ENCODE results near the gene CTSG.
"Not testable (repeated sequence)": the region's sequence is repeated elsewhere in the genome, so short reads cannot be mapped to it uniquely, and the experiment has no call there.

CTSG gene

DNA sequence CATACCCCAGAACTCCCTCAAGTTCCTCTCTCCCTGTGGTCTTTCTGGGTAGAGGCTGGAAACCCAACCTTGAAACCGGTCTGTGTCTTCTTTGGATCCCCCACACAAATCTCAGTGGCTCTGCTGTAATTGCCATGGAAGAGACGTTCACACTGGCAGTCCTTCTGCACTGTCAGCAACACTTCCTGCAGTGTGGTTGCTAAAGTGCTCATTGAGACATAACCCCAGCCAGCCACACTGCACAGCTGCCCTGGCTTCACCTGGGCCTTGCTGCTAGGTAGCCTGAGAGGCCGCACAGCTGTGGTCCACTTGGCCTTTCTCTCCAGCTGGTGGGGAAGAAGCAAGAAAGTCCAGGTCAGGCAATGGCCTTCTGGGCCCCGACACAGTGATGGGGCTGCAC, 31.0 kb upstream of the CTSG start:
- no peaks in the 10 kb centered on the region for H3K27me3 ChIP-seq (replicated peaks in 2 of 5; ENCODE audit: control insufficient read depth in 4 of 5, insufficient read depth in 5 of 5, low read length in 4 of 5)
- H3K4me1 ChIP-seq (ENCODE audit: control extremely low read depth in 1 of 4, control insufficient read depth in 4 of 4, insufficient read depth in 4 of 4, low read length in 3 of 4): peaks cover 3 to 23% (median 6%) of the 10 kb centered on the region in 4 experiments
- no peaks in the 10 kb centered on the region for H3K36me3 ChIP-seq (ENCODE audit: control insufficient read depth in 4 of 4, insufficient read depth in 4 of 4, low read length in 3 of 4)
- DNase-seq: no peak
- no peak overlapping the region for H3K27ac ChIP-seq (ENCODE audit: insufficient read depth in 1 of 2, low read depth in 1 of 2, low read length in 2 of 2, poor library complexity in 1 of 2, severe bottlenecking in 2 of 2)
- WGBS (ENCODE audit: insufficient coverage): 68% methylated on average over 4 of the region's 4 CpGs
- CTCF ChIA-PET: interaction anchor here (1.6 to 2.8 kb wide), 2 partner anchors 67 to 72 kb away, joined by 8 to 10 read pairs; no protein-coding TSS in a partner anchor
- H3K4me3 ChIP-seq (ENCODE audit: control insufficient read depth in 1 of 7, extremely low read depth in 1 of 7, insufficient read depth in 4 of 7, low read depth in 2 of 7, low read length in 6 of 7): no peak overlapping the region
- POLR2A ChIA-PET: no interaction called here
- no peaks in the 10 kb centered on the region for H3K9me3 ChIP-seq (ENCODE audit: control extremely low read depth in 1 of 5, control insufficient read depth in 4 of 5, insufficient read depth in 2 of 5, low read depth in 1 of 5, low read length in 4 of 5)

DNA sequence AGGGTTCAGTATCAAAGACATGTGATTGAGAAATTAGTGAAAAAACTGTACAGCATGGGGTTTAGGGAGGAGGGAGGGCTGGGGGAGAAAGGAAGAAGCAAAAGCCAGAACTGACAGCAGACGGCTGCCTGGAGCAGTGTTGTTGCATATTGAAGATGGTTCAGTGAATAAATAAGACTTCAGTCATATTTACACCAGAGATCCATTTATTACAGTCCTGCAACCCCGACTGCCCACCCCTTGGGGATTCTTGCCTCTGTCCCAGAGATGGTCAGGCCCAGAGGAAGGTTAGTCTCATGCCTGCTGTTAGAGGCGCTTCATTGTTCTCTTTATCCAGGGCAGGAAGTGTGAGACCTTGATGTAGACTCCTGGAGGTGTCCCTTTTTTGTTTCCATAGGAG, 30.2 kb upstream of the CTSG start:
- no peak overlapping the region for H3K27ac ChIP-seq (ENCODE audit: insufficient read depth in 1 of 2, low read depth in 1 of 2, low read length in 2 of 2, poor library complexity in 1 of 2, severe bottlenecking in 2 of 2)
- no peaks in the 10 kb centered on the region for H3K36me3 ChIP-seq (ENCODE audit: control insufficient read depth in 4 of 4, insufficient read depth in 4 of 4, low read length in 3 of 4)
- WGBS (ENCODE audit: insufficient coverage): 100% methylated on average over 2 of the region's 3 CpGs
- H3K4me3 ChIP-seq (ENCODE audit: control insufficient read depth in 1 of 7, extremely low read depth in 1 of 7, insufficient read depth in 4 of 7, low read depth in 2 of 7, low read length in 6 of 7): no peak overlapping the region
- no peak for DNase-seq
- H3K4me1 ChIP-seq (ENCODE audit: control extremely low read depth in 1 of 4, control insufficient read depth in 4 of 4, insufficient read depth in 4 of 4, low read length in 3 of 4): peaks cover 3 to 23% (median 6%) of the 10 kb centered on the region in 4 experiments
- POLR2A ChIA-PET: no interaction called here
- no peaks in the 10 kb centered on the region for H3K9me3 ChIP-seq (ENCODE audit: control extremely low read depth in 1 of 5, control insufficient read depth in 4 of 5, insufficient read depth in 2 of 5, low read depth in 1 of 5, low read length in 4 of 5)
- H3K27me3 ChIP-seq (replicated peaks in 2 of 5; ENCODE audit: control insufficient read depth in 4 of 5, insufficient read depth in 5 of 5, low read length in 4 of 5): no peaks in the 10 kb centered on the region
- CTCF ChIA-PET: interaction anchor here (0.7 to 1.7 kb wide), 9 partner anchors 10 to 123 kb away, joined by 3 to 8 read pairs (median 4); no protein-coding TSS in a partner anchor

DNA sequence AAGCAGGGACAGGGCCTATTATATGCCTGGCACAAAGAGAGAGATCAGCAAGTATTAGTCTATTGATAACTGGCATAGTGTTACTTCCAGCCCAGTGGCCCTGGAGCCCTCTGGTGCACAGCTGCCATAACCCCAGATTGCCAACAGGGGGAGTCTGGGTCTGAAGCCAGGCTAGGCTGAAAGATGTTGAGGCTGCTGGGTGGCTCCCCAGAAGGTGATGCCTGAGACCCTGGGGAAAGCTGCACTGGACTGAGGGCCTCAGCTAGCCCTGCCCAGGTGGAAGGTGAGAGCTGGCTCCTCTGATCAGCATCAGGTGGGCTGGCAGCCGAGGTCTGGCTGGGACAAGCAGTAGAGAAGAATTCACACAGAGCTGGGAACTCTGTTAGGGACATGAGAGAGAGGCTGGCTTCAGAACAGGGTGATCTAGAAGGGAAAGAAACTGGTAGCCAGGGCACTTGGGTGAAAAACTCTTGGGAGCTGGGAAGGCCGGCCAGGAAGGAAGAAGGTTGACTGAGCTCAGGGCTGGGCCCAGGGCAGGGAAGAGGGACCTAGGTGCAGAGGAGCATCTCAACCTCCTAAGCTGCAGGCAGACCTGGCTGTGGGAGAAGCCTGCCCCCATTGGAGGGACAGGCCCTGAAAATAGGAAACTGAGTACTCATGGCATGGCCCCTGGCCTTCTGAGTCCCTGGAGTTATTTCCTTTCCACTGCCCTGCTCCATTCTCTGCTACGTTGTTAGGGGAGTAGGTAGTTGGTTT, 29.6 kb upstream of the CTSG start:
- peak; percentile 36 to 62 (median 52) for DNase-seq
- Histone ChIP-seq H3K4me1 (ENCODE audit: control extremely low read depth in 1 of 4, control insufficient read depth in 4 of 4, insufficient read depth in 4 of 4, low read length in 3 of 4) (peaks cover 3 to 23% (median 6%) of the 10 kb centered on the region in 4 experiments), H3K9me3 (ENCODE audit: control extremely low read depth in 1 of 5, control insufficient read depth in 4 of 5, insufficient read depth in 2 of 5, low read depth in 1 of 5, low read length in 4 of 5) (no peaks in the 10 kb centered on the region), H3K27me3 (replicated peaks in 2 of 5; ENCODE audit: control insufficient read depth in 4 of 5, insufficient read depth in 5 of 5, low read length in 4 of 5) (no peaks in the 10 kb centered on the region), H3K4me3 (ENCODE audit: control insufficient read depth in 1 of 7, extremely low read depth in 1 of 7, insufficient read depth in 4 of 7, low read depth in 2 of 7, low read length in 6 of 7) (no peak overlapping the region), H3K36me3 (ENCODE audit: control insufficient read depth in 4 of 4, insufficient read depth in 4 of 4, low read length in 3 of 4) (no peaks in the 10 kb centered on the region), H3K27ac (ENCODE audit: insufficient read depth in 1 of 2, low read depth in 1 of 2, low read length in 2 of 2, poor library complexity in 1 of 2, severe bottlenecking in 2 of 2) (no peak overlapping the region)
- WGBS (ENCODE audit: insufficient coverage): 97% methylated on average over 3 of the region's 3 CpGs
- ChIA-PET CTCF (interaction anchor here (0.7 to 1.7 kb wide), 13 partner anchors 9 to 122 kb away, joined by 3 to 8 read pairs (median 4); no protein-coding TSS in a partner anchor), POLR2A (no interaction called here)

DNA sequence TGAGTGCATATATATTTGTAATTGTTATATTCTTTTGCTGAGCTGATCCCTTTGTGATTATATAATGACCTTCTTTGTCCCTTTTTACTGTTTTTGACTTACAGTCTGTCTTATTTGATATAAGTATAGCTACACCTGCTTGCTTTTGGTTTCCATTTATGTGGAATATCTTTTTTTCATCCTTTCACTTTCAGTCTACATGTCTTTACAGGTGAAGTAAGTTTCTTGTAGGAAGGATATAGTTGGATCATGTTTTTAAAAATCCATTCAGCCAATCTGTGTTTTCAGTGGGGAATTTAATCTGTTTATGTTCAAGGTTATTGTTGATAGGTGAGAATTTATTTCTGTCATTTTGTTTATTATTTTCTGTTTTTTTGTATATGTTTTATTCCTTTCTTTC, 21.4 kb upstream of the CTSG start:
- Histone ChIP-seq H3K27ac (ENCODE audit: insufficient read depth in 1 of 2, low read depth in 1 of 2, low read length in 2 of 2, poor library complexity in 1 of 2, severe bottlenecking in 2 of 2) (no peak overlapping the region), H3K9me3 (ENCODE audit: control extremely low read depth in 1 of 5, control insufficient read depth in 4 of 5, insufficient read depth in 2 of 5, low read depth in 1 of 5, low read length in 4 of 5) (peaks cover 0 to 8% (median 3%) of the 10 kb centered on the region in 5 experiments), H3K4me1 (ENCODE audit: control extremely low read depth in 1 of 4, control insufficient read depth in 4 of 4, insufficient read depth in 4 of 4, low read length in 3 of 4) (no peaks in the 10 kb centered on the region), H3K36me3 (ENCODE audit: control insufficient read depth in 4 of 4, insufficient read depth in 4 of 4, low read length in 3 of 4) (no peaks in the 10 kb centered on the region), H3K27me3 (replicated peaks in 2 of 5; ENCODE audit: control insufficient read depth in 4 of 5, insufficient read depth in 5 of 5, low read length in 4 of 5) (no peaks in the 10 kb centered on the region), H3K4me3 (ENCODE audit: control insufficient read depth in 1 of 7, extremely low read depth in 1 of 7, insufficient read depth in 4 of 7, low read depth in 2 of 7, low read length in 6 of 7) (no peak overlapping the region)
- DNase-seq: no peak
- CTCF ChIA-PET: no interaction called here
- POLR2A ChIA-PET: no interaction called here

DNA sequence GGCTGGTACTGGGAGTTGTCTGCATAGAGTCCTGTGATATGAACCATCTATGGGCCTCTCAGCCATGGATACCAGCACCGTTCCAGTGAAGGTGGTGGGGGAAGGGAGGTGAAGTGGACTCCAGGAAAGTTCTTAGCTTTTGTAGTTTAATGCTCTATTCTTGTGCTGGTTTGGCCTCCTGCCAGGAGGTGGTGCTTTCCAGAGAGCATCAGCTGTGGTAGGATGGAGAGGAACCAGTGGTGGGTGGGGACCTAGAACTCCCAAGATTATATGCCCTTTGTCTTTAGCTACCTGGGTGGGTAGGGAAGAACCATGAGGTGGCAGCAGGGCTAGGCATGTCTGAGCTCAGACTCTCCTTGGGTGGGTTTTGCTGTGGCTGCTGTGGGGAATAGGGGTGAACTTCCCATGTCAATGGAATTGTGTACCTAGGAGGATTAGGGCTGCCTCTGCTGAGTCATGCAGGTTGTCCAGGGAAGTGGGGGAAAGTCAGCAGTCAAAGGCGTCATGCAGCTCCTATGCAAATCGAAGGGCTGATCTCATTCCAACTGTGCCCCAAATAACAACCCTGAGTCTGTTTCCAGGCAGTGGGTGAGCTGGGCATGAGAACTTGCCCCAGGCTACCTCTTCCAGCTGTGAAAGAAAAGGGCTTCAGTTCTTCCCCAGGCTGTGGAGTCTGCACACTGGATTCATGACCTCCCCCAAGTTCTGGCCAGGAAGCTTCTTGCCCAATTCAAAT, 19.2 kb upstream of the CTSG start:
- 87% methylated on average over 3 of the region's 3 CpGs for WGBS (ENCODE audit: insufficient coverage)
- no peak overlapping the region for H3K4me3 ChIP-seq (ENCODE audit: control insufficient read depth in 1 of 7, extremely low read depth in 1 of 7, insufficient read depth in 4 of 7, low read depth in 2 of 7, low read length in 6 of 7)
- H3K9me3 ChIP-seq (ENCODE audit: control extremely low read depth in 1 of 5, control insufficient read depth in 4 of 5, insufficient read depth in 2 of 5, low read depth in 1 of 5, low read length in 4 of 5): peaks cover 0 to 10% (median 3%) of the 10 kb centered on the region in 5 experiments
- no peak overlapping the region for H3K27ac ChIP-seq (ENCODE audit: insufficient read depth in 1 of 2, low read depth in 1 of 2, low read length in 2 of 2, poor library complexity in 1 of 2, severe bottlenecking in 2 of 2)
- H3K27me3 ChIP-seq (replicated peaks in 2 of 5; ENCODE audit: control insufficient read depth in 4 of 5, insufficient read depth in 5 of 5, low read length in 4 of 5): no peaks in the 10 kb centered on the region
- DNase-seq: no peak
- H3K4me1 ChIP-seq (ENCODE audit: control extremely low read depth in 1 of 4, control insufficient read depth in 4 of 4, insufficient read depth in 4 of 4, low read length in 3 of 4): no peaks in the 10 kb centered on the region
- ChIA-PET POLR2A (no interaction called here), CTCF (interaction anchor here (1.6 kb wide), 1 partner anchor 10 kb away, joined by 3 read pairs; no protein-coding TSS in a partner anchor)
- no peaks in the 10 kb centered on the region for H3K36me3 ChIP-seq (ENCODE audit: control insufficient read depth in 4 of 4, insufficient read depth in 4 of 4, low read length in 3 of 4)

DNA sequence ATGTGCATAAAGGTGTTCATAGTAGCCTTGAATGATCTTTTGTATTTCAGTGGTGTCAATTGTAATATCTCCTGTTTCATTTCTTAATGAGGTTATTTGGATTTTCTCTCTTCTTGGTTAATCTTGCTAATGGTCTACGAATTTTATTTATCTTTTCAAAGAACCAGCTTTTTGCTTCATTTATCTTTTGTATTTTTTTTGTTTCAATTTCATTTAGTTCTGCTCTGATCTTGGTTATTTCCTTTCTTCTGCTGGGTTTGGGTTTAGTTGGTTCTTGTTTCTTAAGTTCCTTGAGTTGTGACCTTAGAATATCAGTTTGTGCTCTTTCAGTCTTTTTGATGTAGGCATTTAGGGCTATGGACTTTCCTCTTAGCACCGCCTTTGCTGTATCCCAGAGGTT, 15.0 kb upstream of the CTSG start:
- CTCF ChIA-PET; H3K4me1 ChIP-seq (ENCODE audit: control extremely low read depth in 1 of 4, control insufficient read depth in 4 of 4, insufficient read depth in 4 of 4, low read length in 3 of 4); POLR2A ChIA-PET; H3K36me3 ChIP-seq (ENCODE audit: control insufficient read depth in 4 of 4, insufficient read depth in 4 of 4, low read length in 3 of 4); H3K4me3 ChIP-seq (ENCODE audit: control insufficient read depth in 1 of 7, extremely low read depth in 1 of 7, insufficient read depth in 4 of 7, low read depth in 2 of 7, low read length in 6 of 7); H3K27me3 ChIP-seq (replicated peaks in 2 of 5; ENCODE audit: control insufficient read depth in 4 of 5, insufficient read depth in 5 of 5, low read length in 4 of 5); H3K27ac ChIP-seq (ENCODE audit: insufficient read depth in 1 of 2, low read depth in 1 of 2, low read length in 2 of 2, poor library complexity in 1 of 2, severe bottlenecking in 2 of 2); DNase-seq: not testable (repeated sequence)
- peaks cover 0 to 14% (median 3%) of the 10 kb centered on the region in 5 experiments for H3K9me3 ChIP-seq (ENCODE audit: control extremely low read depth in 1 of 5, control insufficient read depth in 4 of 5, insufficient read depth in 2 of 5, low read depth in 1 of 5, low read length in 4 of 5)
- no CpG with 5 or more reads among the region's 2 CpGs for WGBS (ENCODE audit: insufficient coverage)

DNA sequence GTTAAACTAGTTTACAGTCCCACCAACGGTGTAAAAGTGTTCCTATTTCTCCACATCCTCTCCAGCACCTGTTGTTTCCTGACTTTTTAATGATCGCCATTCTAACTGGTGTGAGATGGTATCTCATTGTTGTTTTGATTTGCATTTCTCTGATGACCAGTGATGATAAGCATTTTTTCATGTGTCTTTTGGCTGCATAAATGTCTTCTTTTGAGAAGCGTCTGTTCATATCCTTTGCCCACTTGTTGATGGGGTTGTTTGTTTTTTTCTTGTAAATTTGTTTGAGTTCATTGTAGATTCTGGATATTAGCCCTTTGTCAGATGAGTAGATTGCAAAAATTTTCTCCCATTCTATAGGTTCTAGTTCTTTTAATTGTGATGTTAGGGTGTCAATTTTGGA, 8.4 kb upstream of the CTSG start:
- H3K4me1 ChIP-seq (ENCODE audit: control extremely low read depth in 1 of 4, control insufficient read depth in 4 of 4, insufficient read depth in 4 of 4, low read length in 3 of 4); CTCF ChIA-PET; H3K27ac ChIP-seq (ENCODE audit: insufficient read depth in 1 of 2, low read depth in 1 of 2, low read length in 2 of 2, poor library complexity in 1 of 2, severe bottlenecking in 2 of 2); H3K36me3 ChIP-seq (ENCODE audit: control insufficient read depth in 4 of 4, insufficient read depth in 4 of 4, low read length in 3 of 4); H3K9me3 ChIP-seq (ENCODE audit: control extremely low read depth in 1 of 5, control insufficient read depth in 4 of 5, insufficient read depth in 2 of 5, low read depth in 1 of 5, low read length in 4 of 5); DNase-seq; H3K4me3 ChIP-seq (ENCODE audit: control insufficient read depth in 1 of 7, extremely low read depth in 1 of 7, insufficient read depth in 4 of 7, low read depth in 2 of 7, low read length in 6 of 7); POLR2A ChIA-PET; H3K27me3 ChIP-seq (replicated peaks in 2 of 5; ENCODE audit: control insufficient read depth in 4 of 5, insufficient read depth in 5 of 5, low read length in 4 of 5): not testable (repeated sequence)
- WGBS (ENCODE audit: insufficient coverage): no CpG with 5 or more reads among the region's 3 CpGs

All from common myeloid progenitor, CD34-positive (primary cell).